GM23338 (cell line): Measurements from ENCODE around the gene RAMAC. TPM values are rescaled to one million over a fixed set of nuclear protein-coding genes. Genes with fewer than 3 reads are reported as not detected.

Source experiments
- ATAC-seq: fragments of 200-7000 bp; cut with Tn5 transposase; 3 replicates; pipeline ENCODE4 v1.9.1; 2020
- DNase-seq: peaks from one replicate; pipeline ENCODE4 v3.0.0-alpha.2; 2015; ENCODE audit warnings: low spot score
- H2AFZ ChIP-seq: fragments of 200-600 bp; sonication (generic); 2 replicates; pipeline ENCODE4 v1.8.0; 2016; ENCODE audit warnings: antibody characterized with exemption, mild to moderate bottlenecking, moderate library complexity
- H3F3A ChIP-seq: fragments of 200-600 bp; sonication (generic); replicated peaks from 2 replicates; pipeline ENCODE4 v1.8.0; 2017; ENCODE audit warnings: antibody characterized with exemption, mixed run types, low read depth
- H3K27ac ChIP-seq: fragments of 200-600 bp; sonication (generic); 2 replicates; pipeline ENCODE4 v1.6.1; 2016; ENCODE audit warnings: low read depth
- H3K27me3 ChIP-seq: fragments of 200-600 bp; sonication (generic); 2 replicates; pipeline ENCODE4 v1.8.0; 2016; ENCODE audit warnings: mild to moderate bottlenecking, mixed run types, moderate library complexity; ENCODE audit not compliant: insufficient read depth
- H3K36me3 ChIP-seq: fragments of 200-600 bp; sonication (generic); 2 replicates; pipeline ENCODE4 v1.8.0; 2016; ENCODE audit warnings: mild to moderate bottlenecking; ENCODE audit not compliant: insufficient read depth
- H3K4me1 ChIP-seq: fragments of 200-600 bp; sonication (generic); 2 replicates; pipeline ENCODE4 v1.8.0; 2016; ENCODE audit warnings: mild to moderate bottlenecking, moderate library complexity; ENCODE audit not compliant: insufficient read depth
- H3K4me2 ChIP-seq: fragments of 200-600 bp; sonication (generic); 2 replicates; pipeline ENCODE4 v1.7.1; 2017; ENCODE audit warnings: mixed run types
- H3K4me3 ChIP-seq: fragments of 200-600 bp; sonication (generic); 2 replicates; pipeline ENCODE4 v1.6.1; 2016; ENCODE audit warnings: mixed run types
- H3K79me2 ChIP-seq: fragments of 200-600 bp; sonication (generic); replicated peaks from 2 replicates; pipeline ENCODE4 v1.8.0; 2017; ENCODE audit warnings: mild to moderate bottlenecking; ENCODE audit not compliant: insufficient read depth
- H3K9me2 ChIP-seq: fragments of 200-600 bp; sonication (generic); 2 replicates; pipeline ENCODE4 v1.8.0; 2017; ENCODE audit not compliant: insufficient read depth
- H4K20me1 ChIP-seq: fragments of 200-600 bp; sonication (generic); replicated peaks from 2 replicates; pipeline ENCODE4 v1.8.0; 2017; ENCODE audit warnings: mild to moderate bottlenecking; ENCODE audit not compliant: insufficient read depth
- H3K27ac Mint-ChIP-seq: 2 replicates; pipeline ENCODE4 v1.8.0; 2020; ENCODE audit warnings: inconsistent platforms, mild to moderate bottlenecking, moderate library complexity, mixed read lengths
- H3K27me3 Mint-ChIP-seq: 3 replicates; pipeline ENCODE4 v1.8.0; 2022; ENCODE audit warnings: low read depth, mild to moderate bottlenecking, moderate library complexity, mixed read lengths, inconsistent platforms; ENCODE audit not compliant: insufficient read depth, poor library complexity
- H3K36me3 Mint-ChIP-seq: 3 replicates; pipeline ENCODE4 v1.8.0; 2021; ENCODE audit warnings: low read depth, mild to moderate bottlenecking, inconsistent platforms, moderate library complexity, mixed read lengths
- H3K4me1 Mint-ChIP-seq: 3 replicates; pipeline ENCODE4 v1.8.0; 2020; ENCODE audit warnings: mild to moderate bottlenecking, inconsistent platforms, mixed read lengths
- H3K4me3 Mint-ChIP-seq: 3 replicates; pipeline ENCODE4 v1.8.0; 2021; ENCODE audit warnings: moderate library complexity, mild to moderate bottlenecking, inconsistent platforms, mixed read lengths
- H3K9me3 Mint-ChIP-seq: 3 replicates; pipeline ENCODE4 v1.8.0; 2020; ENCODE audit warnings: moderate library complexity, mild to moderate bottlenecking, inconsistent platforms, mixed read lengths
- EZH2 ChIP-seq: fragments of 200-600 bp; sonication (generic); IDR thresholded peaks from one replicate; pipeline ENCODE4 v1.8.0; 2017; ENCODE audit warnings: antibody characterized with exemption, mild to moderate bottlenecking, low read depth; ENCODE audit not compliant: unreplicated experiment
- EZH2phosphoT487 ChIP-seq: fragments of 200-600 bp; sonication (generic); IDR thresholded peaks from one replicate; pipeline ENCODE4 v1.8.1; 2018; ENCODE audit warnings: antibody characterized with exemption; ENCODE audit not compliant: unreplicated experiment
- POLR2AphosphoS5 ChIP-seq: IDR thresholded peaks from 2 replicates; pipeline ENCODE4 v1.6.1; 2016; ENCODE audit warnings: antibody characterized with exemption, low read depth
- ZNF114 ChIP-seq: fragments of 250-450 bp; sonication (Bioruptor Pico); IDR thresholded peaks from 2 replicates; pipeline ENCODE4 v1.5.0; 2020; ENCODE audit warnings: mild to moderate bottlenecking, moderate library complexity
- ZNF331 ChIP-seq: fragments of 250-450 bp; sonication (Bioruptor Pico); IDR thresholded peaks from 2 replicates; pipeline ENCODE4 v1.5.0; 2020; ENCODE audit warnings: low read depth, mild to moderate bottlenecking, moderate library complexity
- polyA plus RNA-seq: library from polyadenylated mRNA; unstranded; fragments of >200 nt; fragmentation: Nextera tagmentation; extraction: Ambion mirVana; gene quantifications from 2 replicates; pipeline ENCODE4 v1.2.1, GENCODE V29; 2016
- total RNA-seq: library from RNA; depleted of rRNA; stranded (reverse); fragments of >200 nt; shearing (Covaris generic); gene quantifications from 2 replicates; pipeline ENCODE4 v1.2.3, GENCODE V29; 2014
- TF ChIP-seq, protein P1 (sequence below): fragments of 250-450 bp; sonication (Bioruptor Pico); IDR thresholded peaks from 2 replicates; pipeline ENCODE4 v1.5.0; 2020; ENCODE audit warnings: mild to moderate bottlenecking, moderate library complexity
- TF ChIP-seq, protein P2 (sequence below), 2 experiments: fragments of 200-600 bp in 1 of 2; sonication (generic) in 1 of 2; conservative IDR thresholded peaks; 2 replicates each; pipeline versions ENCODE4 v1.5.1 to v1.6.1; 2016 to 2017; ENCODE audit warnings: antibody characterized with exemption in 2 of 2, low read depth in 2 of 2, mild to moderate bottlenecking in 2 of 2, moderate library complexity in 1 of 2

Gene RAMAC
- total and polyA plus RNA-seq, 2 experiments from 2014 or later, result 27.4 to 58.6 TPM

DNA sequence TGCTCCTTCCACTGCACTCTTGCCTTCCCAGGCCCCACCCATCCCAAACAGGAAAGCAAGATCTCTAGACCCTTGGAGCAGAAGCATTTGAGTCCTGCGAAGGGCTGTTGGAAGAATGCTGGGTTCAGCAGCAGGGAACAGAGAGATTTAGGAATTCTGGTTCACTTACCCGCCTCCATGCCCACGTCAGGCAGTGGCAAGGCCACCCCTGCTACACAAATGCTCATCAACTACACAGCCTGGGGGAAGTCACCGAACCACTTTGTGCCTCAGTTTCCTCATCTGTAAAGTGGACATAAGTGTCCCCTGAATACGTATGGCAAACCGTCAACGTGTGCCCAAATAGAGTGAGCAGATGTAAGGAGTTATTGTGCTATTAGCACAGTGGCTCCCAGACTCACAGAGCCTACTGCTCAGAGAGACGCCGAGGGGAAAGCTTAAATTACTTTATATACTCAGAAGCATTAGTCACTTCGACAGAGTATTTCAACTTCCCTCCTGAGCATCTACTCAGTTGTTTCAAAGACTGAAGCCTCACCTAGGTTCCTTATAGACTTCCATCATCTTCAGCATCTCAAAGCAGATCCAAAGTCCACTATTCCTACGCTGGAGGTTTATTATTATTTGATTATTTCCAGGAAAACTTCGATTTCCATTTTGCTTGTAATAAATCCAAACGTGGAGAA is 34.4 kb upstream of the RAMAC start (continued):
- TF ChIP-seq, protein P1, sequence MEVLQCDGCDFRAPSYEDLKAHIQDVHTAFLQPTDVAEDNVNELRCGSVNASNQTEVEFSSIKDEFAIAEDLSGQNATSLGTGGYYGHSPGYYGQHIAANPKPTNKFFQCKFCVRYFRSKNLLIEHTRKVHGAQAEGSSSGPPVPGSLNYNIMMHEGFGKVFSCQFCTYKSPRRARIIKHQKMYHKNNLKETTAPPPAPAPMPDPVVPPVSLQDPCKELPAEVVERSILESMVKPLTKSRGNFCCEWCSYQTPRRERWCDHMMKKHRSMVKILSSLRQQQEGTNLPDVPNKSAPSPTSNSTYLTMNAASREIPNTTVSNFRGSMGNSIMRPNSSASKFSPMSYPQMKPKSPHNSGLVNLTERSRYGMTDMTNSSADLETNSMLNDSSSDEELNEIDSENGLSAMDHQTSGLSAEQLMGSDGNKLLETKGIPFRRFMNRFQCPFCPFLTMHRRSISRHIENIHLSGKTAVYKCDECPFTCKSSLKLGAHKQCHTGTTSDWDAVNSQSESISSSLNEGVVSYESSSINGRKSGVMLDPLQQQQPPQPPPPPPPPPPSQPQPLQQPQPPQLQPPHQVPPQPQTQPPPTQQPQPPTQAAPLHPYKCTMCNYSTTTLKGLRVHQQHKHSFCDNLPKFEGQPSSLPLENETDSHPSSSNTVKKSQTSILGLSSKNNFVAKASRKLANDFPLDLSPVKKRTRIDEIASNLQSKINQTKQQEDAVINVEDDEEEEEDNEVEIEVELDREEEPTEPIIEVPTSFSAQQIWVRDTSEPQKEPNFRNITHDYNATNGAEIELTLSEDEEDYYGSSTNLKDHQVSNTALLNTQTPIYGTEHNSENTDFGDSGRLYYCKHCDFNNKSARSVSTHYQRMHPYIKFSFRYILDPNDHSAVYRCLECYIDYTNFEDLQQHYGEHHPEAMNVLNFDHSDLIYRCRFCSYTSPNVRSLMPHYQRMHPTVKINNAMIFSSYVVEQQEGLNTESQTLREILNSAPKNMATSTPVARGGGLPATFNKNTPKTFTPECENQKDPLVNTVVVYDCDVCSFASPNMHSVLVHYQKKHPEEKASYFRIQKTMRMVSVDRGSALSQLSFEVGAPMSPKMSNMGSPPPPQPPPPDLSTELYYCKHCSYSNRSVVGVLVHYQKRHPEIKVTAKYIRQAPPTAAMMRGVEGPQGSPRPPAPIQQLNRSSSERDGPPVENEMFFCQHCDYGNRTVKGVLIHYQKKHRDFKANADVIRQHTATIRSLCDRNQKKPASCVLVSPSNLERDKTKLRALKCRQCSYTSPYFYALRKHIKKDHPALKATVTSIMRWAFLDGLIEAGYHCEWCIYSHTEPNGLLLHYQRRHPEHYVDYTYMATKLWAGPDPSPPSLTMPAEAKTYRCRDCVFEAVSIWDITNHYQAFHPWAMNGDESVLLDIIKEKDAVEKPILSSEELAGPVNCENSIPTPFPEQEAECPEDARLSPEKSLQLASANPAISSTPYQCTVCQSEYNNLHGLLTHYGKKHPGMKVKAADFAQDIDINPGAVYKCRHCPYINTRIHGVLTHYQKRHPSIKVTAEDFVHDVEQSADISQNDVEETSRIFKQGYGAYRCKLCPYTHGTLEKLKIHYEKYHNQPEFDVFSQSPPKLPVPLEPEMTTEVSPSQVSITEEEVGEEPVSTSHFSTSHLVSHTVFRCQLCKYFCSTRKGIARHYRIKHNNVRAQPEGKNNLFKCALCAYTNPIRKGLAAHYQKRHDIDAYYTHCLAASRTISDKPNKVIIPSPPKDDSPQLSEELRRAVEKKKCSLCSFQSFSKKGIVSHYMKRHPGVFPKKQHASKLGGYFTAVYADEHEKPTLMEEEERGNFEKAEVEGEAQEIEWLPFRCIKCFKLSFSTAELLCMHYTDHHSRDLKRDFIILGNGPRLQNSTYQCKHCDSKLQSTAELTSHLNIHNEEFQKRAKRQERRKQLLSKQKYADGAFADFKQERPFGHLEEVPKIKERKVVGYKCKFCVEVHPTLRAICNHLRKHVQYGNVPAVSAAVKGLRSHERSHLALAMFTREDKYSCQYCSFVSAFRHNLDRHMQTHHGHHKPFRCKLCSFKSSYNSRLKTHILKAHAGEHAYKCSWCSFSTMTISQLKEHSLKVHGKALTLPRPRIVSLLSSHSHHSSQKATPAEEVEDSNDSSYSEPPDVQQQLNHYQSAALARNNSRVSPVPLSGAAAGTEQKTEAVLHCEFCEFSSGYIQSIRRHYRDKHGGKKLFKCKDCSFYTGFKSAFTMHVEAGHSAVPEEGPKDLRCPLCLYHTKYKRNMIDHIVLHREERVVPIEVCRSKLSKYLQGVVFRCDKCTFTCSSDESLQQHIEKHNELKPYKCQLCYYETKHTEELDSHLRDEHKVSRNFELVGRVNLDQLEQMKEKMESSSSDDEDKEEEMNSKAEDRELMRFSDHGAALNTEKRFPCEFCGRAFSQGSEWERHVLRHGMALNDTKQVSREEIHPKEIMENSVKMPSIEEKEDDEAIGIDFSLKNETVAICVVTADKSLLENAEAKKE, result no peak
- TF ChIP-seq, protein P2, sequence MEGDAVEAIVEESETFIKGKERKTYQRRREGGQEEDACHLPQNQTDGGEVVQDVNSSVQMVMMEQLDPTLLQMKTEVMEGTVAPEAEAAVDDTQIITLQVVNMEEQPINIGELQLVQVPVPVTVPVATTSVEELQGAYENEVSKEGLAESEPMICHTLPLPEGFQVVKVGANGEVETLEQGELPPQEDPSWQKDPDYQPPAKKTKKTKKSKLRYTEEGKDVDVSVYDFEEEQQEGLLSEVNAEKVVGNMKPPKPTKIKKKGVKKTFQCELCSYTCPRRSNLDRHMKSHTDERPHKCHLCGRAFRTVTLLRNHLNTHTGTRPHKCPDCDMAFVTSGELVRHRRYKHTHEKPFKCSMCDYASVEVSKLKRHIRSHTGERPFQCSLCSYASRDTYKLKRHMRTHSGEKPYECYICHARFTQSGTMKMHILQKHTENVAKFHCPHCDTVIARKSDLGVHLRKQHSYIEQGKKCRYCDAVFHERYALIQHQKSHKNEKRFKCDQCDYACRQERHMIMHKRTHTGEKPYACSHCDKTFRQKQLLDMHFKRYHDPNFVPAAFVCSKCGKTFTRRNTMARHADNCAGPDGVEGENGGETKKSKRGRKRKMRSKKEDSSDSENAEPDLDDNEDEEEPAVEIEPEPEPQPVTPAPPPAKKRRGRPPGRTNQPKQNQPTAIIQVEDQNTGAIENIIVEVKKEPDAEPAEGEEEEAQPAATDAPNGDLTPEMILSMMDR (conservative IDR thresholded peaks at IDR 0.05; ENCODE audit: low read depth in 2 of 2), result no peak
- no peak for TF ChIP-seq ZNF114 (CRISPR knock-in tag)

DNA sequence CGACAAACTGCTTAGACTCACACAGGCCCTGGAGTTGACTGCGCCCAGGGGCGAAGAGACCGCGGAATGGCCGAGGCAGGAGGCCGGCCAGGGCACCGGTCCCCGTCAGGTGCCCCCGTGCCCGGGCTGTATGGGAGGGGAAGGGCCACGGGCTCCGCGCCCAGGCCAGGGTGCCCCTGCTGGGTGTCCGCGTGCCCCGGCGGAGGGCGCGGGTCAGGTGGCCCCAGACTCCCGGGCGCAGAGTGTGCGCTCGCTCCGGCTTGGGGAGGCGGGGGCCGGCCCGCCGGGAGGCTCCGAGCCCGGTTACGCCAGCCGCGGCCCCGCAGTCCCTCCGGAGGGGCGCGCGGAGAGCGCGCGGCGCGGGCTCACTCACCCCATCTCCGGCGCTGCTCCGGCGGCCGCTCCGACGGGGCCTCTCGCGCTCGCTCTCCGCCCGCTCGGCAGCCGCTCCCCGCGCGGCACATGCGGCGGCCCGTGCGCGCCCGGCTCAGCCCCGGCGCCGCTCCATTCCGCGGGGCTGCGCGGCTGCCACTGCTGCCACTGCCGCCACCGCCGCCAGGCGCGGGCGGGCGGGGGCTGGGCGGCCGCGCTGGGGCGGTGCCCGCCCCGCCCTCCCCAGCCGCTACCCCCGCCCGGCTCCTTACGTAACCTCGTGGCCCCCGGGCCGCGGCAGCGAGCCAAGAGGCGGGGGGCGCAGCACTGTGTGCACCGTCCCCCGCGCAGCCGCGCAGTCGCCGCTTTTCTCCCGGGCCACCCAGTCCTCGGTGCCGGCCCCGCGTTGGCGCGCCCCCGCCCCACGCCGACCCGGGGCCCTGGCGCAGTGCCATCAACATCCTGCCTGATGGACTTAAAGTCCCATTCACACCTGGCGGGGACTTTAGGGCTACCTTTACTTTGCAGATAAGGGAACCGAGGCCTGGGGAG is 33.6 kb upstream of the RAMAC start, which contains the start of gene HOMER2:
TSS of gene HOMER2 (minus strand) at position 563 of the 924 bp plus-strand sequence. CDS start at position 378, 185 bp downstream.
- no peaks in the 10 kb centered on the region for H3K9me2 ChIP-seq
- no peaks in the 10 kb centered on the region for H3K36me3 ChIP-seq
- H4K20me1 ChIP-seq, result no peaks in the 10 kb centered on the region
- DNase-seq, result peak; percentile 68
- peaks cover 5% of the 10 kb centered on the region; the same call in 2 of the 3 replicates for H3K4me1 Mint-ChIP-seq
- H3K9me3 Mint-ChIP-seq, result no peaks in the 10 kb centered on the region
- peaks cover 16% of the 10 kb centered on the region; the same call in 1 of the 2 replicates for H3F3A ChIP-seq
- peak; percentile 77 for ATAC-seq
- TF ChIP-seq EZH2phosphoT487 (no peak), ZNF331 (no peak), ZNF114 (CRISPR knock-in tag) (no peak), EZH2 (peak; percentile 54), POLR2AphosphoS5 (no peak)
- peak within 1 kb of the TSS; percentile 74 for H3K4me3 Mint-ChIP-seq
- H3K4me1 ChIP-seq, result no peaks in the 10 kb centered on the region
- H3K4me2 ChIP-seq, result peak within 1 kb of the TSS; percentile 93
- peaks cover 29% of the 10 kb centered on the region for H3K27me3 ChIP-seq
- no peak within 1 kb of the TSS for H3K27ac ChIP-seq
- H3K27ac Mint-ChIP-seq, result no peak within 1 kb of the TSS
- peak within 1 kb of the TSS; percentile 100 for H2AFZ ChIP-seq
- peak within 1 kb of the TSS; percentile 80 for H3K4me3 ChIP-seq
- peaks cover 9% of the 10 kb centered on the region for H3K27me3 Mint-ChIP-seq
- H3K36me3 Mint-ChIP-seq, result no peaks in the 10 kb centered on the region
- H3K79me2 ChIP-seq, result no peaks in the 10 kb centered on the region
